WTC11 (cell line): Measurements from ENCODE around the gene CATSPERZ. TPM values are rescaled to one million over a fixed set of nuclear protein-coding genes. Genes with fewer than 3 reads are reported as not detected.

ENCODE experiments used
- ATAC-seq: fragments of 200-7000 bp; cut with Tn5 transposase; 2 replicates; pipeline ENCODE4 v1.10.0; 2021; ENCODE audit warnings: mild to moderate bottlenecking, moderate library complexity
- CTCF ChIA-PET: fragments of 300-600 bp; sonication (Branson Sonifier 250); formaldehyde crosslinking; loops from one replicate; lab custom pipeline; 2021; ENCODE audit warnings: antibody characterized with exemption; lab: Charles Lee
- POLR2A ChIA-PET: fragments of 350-600 bp; sonication (Branson Sonifier 250); formaldehyde crosslinking; loops from one replicate; lab custom pipeline; 2021; ENCODE audit warnings: antibody characterized with exemption; lab: Charles Lee
- DNase-seq: peaks from one replicate; pipeline ENCODE4 v3.0.0; 2021; ENCODE audit warnings: low spot score
- H3K27ac Mint-ChIP-seq: 2 replicates; pipeline ENCODE4 v1.8.0; 2021; ENCODE audit warnings: mixed read lengths
- H3K27me3 Mint-ChIP-seq: 2 replicates; pipeline ENCODE4 v1.8.0; 2021; ENCODE audit warnings: low read depth, mild to moderate bottlenecking, moderate library complexity, mixed read lengths
- H3K36me3 Mint-ChIP-seq: 2 replicates; pipeline ENCODE4 v1.8.0; 2021; ENCODE audit warnings: mixed read lengths
- H3K4me1 Mint-ChIP-seq: 2 replicates; pipeline ENCODE4 v1.8.0; 2022; ENCODE audit warnings: mixed read lengths
- H3K4me3 Mint-ChIP-seq: 2 replicates; pipeline ENCODE4 v1.8.0; 2021; ENCODE audit warnings: mild to moderate bottlenecking, moderate library complexity, mixed read lengths
- H3K9me3 Mint-ChIP-seq: 2 replicates; pipeline ENCODE4 v1.8.0; 2021; ENCODE audit warnings: mixed read lengths
- CTCF ChIP-seq: fragments of 200-600 bp; IDR thresholded peaks from 2 replicates; pipeline ENCODE4 v1.8.0; 2022; ENCODE audit warnings: antibody characterized with exemption
- ERG ChIP-seq: fragments of 250-450 bp; sonication (Bioruptor Pico); IDR thresholded peaks from 2 replicates; pipeline ENCODE4 v1.8.0; 2021; ENCODE audit warnings: mild to moderate bottlenecking
- GRHL2 ChIP-seq: fragments of 250-450 bp; sonication (Bioruptor Pico); IDR thresholded peaks from 2 replicates; pipeline ENCODE4 v1.8.0; 2022; ENCODE audit warnings: mild to moderate bottlenecking, moderate library complexity; ENCODE audit not compliant: insufficient replicate concordance, severe bottlenecking
- IRF1 ChIP-seq: sonication (generic); formaldehyde crosslinking; IDR thresholded peaks from 2 replicates; pipeline ENCODE4 v1.8.0; 2023; ENCODE audit warnings: missing genetic modification reagents
- JAZF1 ChIP-seq: fragments of 250-450 bp; sonication (Bioruptor Pico); IDR thresholded peaks from 2 replicates; pipeline ENCODE4 v1.9.0; 2021; ENCODE audit warnings: moderate library complexity, mild to moderate bottlenecking, inconsistent platforms
- JUN ChIP-seq: sonication (generic); formaldehyde crosslinking; IDR thresholded peaks from 2 replicates; pipeline ENCODE4 v1.8.0; 2023; ENCODE audit warnings: mild to moderate bottlenecking, missing genetic modification reagents
- MXD4 ChIP-seq: fragments of 250-450 bp; sonication (Bioruptor Pico); IDR thresholded peaks from 2 replicates; pipeline ENCODE4 v1.8.0; 2021; ENCODE audit warnings: mild to moderate bottlenecking, moderate library complexity, borderline replicate concordance
- NFYB ChIP-seq: sonication (generic); formaldehyde crosslinking; conservative IDR thresholded peaks from 2 replicates; pipeline ENCODE4 v1.8.0; 2022; ENCODE audit warnings: low read depth, missing genetic modification reagents
- NR1H2 ChIP-seq: sonication (generic); formaldehyde crosslinking; IDR thresholded peaks from 2 replicates; pipeline ENCODE4 v1.9.0; 2021; ENCODE audit warnings: mild to moderate bottlenecking, moderate library complexity, missing genetic modification reagents
- RELA ChIP-seq: sonication (generic); formaldehyde crosslinking; IDR thresholded peaks from 2 replicates; pipeline ENCODE4 v1.8.1; 2022; ENCODE audit warnings: missing genetic modification reagents, mild to moderate bottlenecking, borderline replicate concordance
- ZBTB43 ChIP-seq: sonication (generic); formaldehyde crosslinking; IDR thresholded peaks from 2 replicates; pipeline ENCODE4 v1.8.1; 2023; ENCODE audit warnings: mild to moderate bottlenecking, missing genetic modification reagents
- ZNF121 ChIP-seq: sonication (generic); formaldehyde crosslinking; IDR thresholded peaks from 2 replicates; pipeline ENCODE4 v1.8.0; 2023; ENCODE audit warnings: missing genetic modification reagents
- ZNF219 ChIP-seq: sonication (generic); formaldehyde crosslinking; IDR thresholded peaks from 2 replicates; pipeline ENCODE4 v1.8.0; 2023; ENCODE audit warnings: missing genetic modification reagents, mild to moderate bottlenecking, borderline replicate concordance
- ZNF263 ChIP-seq: sonication (generic); formaldehyde crosslinking; IDR thresholded peaks from 2 replicates; pipeline ENCODE4 v1.8.1; 2022; ENCODE audit warnings: low read depth, mild to moderate bottlenecking, moderate library complexity, missing genetic modification reagents
- total RNA-seq: library from RNA; stranded (reverse); gene quantifications from 3 replicates; pipeline ENCODE4 v1.2.3, GENCODE V29; 2021
- TF ChIP-seq, protein P1 (sequence below): sonication (generic); formaldehyde crosslinking; IDR thresholded peaks from 2 replicates; pipeline ENCODE4 v1.8.1; 2022; ENCODE audit warnings: low read depth, missing genetic modification reagents, borderline replicate concordance
- TF ChIP-seq, protein P2 (sequence below): sonication (generic); formaldehyde crosslinking; IDR thresholded peaks from 2 replicates; pipeline ENCODE4 v1.8.1; 2023; ENCODE audit warnings: mild to moderate bottlenecking, missing genetic modification reagents

The CATSPERZ gene
- total RNA-seq, 1 experiment from 2014 or later, result 2.5 TPM

GRCh38 chr11:64254326-64254725 lies 45.8 kb upstream of the CATSPERZ start:
- Mint-ChIP-seq H3K4me1 (peaks cover 25% of the 10 kb centered on the region), H3K4me3 (no peak overlapping the region; the same call in 1 of the 2 replicates), H3K36me3 (peaks cover 10% of the 10 kb centered on the region), H3K27ac (no peak overlapping the region), H3K27me3 (no peaks in the 10 kb centered on the region), H3K9me3 (no peaks in the 10 kb centered on the region)
- DNase-seq (no peak), ATAC-seq (no peak)
- CTCF ChIA-PET, result interaction anchor here (1.0 to 1.4 kb wide), 3 partner anchors 46 to 51 kb away, joined by 3 to 6 read pairs (median 4); partner anchors contain the start of gene ESRRA
- POLR2A ChIA-PET, result no interaction called here
- TF ChIP-seq NR1H2 (CRISPR knock-in tag) (no peak), NFYB (CRISPR knock-in tag) (no peak), ERG (CRISPR knock-in tag) (no peak)

DNA sequence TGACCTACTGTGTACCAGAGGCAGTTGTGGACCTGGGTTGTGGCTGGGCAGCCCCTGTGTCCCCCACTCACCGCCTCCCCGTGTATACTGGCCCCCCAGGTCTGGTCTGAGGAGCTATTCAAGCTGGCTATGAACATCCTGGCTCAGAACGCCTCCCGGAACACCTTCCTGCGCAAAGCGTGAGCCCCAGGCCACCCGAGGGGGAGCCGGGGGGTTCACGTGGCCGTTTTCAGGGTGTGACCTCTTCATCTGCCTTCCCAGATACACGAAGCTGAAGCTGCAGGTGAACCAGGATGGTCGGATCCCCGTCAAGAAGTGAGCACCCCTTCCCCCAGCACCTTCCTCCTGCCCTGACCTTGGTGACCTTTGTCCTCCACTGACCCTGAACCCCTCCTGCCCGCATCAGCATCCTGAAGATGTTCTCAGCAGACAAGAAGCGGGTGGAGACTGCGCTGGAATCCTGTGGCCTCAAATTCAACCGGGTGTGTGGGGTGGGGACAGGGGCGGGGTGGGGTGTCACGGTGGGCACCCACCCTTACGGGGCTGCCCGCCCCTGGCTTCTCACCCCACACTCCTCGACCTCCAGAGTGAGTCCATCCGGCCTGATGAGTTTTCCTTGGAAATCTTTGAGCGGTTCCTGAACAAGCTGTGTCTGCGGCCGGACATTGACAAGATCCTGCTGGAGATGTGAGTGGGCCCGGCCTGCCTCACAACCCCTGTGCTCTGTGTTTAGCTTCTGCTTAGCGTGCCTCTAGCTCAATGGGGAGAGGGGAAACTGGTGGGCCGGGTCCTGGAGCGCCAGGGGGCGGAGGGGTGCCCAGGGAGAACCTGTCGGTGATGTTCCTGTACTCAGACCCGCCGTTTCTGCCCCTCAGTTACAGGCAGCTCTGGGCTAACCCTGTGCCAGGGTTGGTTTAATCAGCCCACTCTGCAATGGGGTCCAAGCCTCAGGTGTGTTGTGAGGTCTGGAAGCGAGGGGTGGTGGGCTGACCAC lies 44.7 kb upstream of the CATSPERZ start:
- Mint-ChIP-seq H3K27ac (no peak overlapping the region), H3K9me3 (no peaks in the 10 kb centered on the region), H3K27me3 (no peaks in the 10 kb centered on the region), H3K36me3 (peaks cover 21% of the 10 kb centered on the region), H3K4me3 (no peak overlapping the region), H3K4me1 (peaks cover 16% of the 10 kb centered on the region)
- ChIA-PET POLR2A (interaction anchor here (1.7 kb wide), 1 partner anchor 14 kb away, joined by 5 read pairs; no protein-coding TSS in a partner anchor), CTCF (interaction anchor here (1.4 kb wide), 2 partner anchors 45 to 51 kb away, joined by 3 to 6 read pairs; no protein-coding TSS in a partner anchor)
- ATAC-seq (no peak), DNase-seq (no peak)
- TF ChIP-seq, protein P1, sequence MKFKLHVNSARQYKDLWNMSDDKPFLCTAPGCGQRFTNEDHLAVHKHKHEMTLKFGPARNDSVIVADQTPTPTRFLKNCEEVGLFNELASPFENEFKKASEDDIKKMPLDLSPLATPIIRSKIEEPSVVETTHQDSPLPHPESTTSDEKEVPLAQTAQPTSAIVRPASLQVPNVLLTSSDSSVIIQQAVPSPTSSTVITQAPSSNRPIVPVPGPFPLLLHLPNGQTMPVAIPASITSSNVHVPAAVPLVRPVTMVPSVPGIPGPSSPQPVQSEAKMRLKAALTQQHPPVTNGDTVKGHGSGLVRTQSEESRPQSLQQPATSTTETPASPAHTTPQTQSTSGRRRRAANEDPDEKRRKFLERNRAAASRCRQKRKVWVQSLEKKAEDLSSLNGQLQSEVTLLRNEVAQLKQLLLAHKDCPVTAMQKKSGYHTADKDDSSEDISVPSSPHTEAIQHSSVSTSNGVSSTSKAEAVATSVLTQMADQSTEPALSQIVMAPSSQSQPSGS (CRISPR knock-in tag), result no peak
- no peak for TF ChIP-seq CTCF
- TF ChIP-seq ZNF121, result no peak
- no peak for TF ChIP-seq JUN (CRISPR knock-in tag)

DNA sequence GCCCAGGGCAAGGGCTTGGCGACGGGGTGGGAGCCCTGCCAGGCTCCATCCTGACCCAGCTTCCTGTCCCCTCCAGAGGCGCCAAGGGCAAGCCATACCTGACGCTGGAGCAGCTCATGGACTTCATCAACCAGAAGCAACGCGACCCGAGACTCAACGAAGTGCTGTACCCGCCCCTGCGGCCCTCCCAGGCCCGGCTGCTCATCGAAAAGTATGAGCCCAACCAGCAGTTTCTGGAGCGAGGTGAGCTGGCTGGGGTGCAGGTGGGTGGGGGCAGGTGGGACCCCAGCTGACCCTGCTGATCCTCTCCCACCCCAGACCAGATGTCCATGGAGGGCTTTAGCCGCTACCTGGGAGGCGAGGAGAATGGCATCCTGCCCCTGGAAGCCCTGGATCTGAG lies 43.9 kb upstream of the CATSPERZ start:
- CTCF ChIA-PET, result no interaction called here
- TF ChIP-seq JAZF1 (no peak), GRHL2 (CRISPR knock-in tag) (no peak), MXD4 (no peak), RELA (CRISPR knock-in tag) (no peak), ZNF263 (CRISPR knock-in tag) (no peak), IRF1 (CRISPR knock-in tag) (no peak), ZNF219 (no peak), ZBTB43 (no peak), CTCF (no peak)
- TF ChIP-seq, protein P2, sequence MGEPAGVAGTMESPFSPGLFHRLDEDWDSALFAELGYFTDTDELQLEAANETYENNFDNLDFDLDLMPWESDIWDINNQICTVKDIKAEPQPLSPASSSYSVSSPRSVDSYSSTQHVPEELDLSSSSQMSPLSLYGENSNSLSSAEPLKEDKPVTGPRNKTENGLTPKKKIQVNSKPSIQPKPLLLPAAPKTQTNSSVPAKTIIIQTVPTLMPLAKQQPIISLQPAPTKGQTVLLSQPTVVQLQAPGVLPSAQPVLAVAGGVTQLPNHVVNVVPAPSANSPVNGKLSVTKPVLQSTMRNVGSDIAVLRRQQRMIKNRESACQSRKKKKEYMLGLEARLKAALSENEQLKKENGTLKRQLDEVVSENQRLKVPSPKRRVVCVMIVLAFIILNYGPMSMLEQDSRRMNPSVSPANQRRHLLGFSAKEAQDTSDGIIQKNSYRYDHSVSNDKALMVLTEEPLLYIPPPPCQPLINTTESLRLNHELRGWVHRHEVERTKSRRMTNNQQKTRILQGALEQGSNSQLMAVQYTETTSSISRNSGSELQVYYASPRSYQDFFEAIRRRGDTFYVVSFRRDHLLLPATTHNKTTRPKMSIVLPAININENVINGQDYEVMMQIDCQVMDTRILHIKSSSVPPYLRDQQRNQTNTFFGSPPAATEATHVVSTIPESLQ, result no peak
- TF ChIP-seq, protein P1 (CRISPR knock-in tag), result no peak

More for the DNA sequence above, 43.9 kb upstream of the CATSPERZ start:
- Mint-ChIP-seq H3K9me3 (no peaks in the 10 kb centered on the region), H3K27me3 (no peaks in the 10 kb centered on the region), H3K4me1 (peaks cover 13% of the 10 kb centered on the region), H3K4me3 (no peak overlapping the region), H3K27ac (no peak overlapping the region), H3K36me3 (peaks cover 21% of the 10 kb centered on the region)
- no peak for ATAC-seq
- POLR2A ChIA-PET, result interaction anchor here (1.7 kb wide), 1 partner anchor 13 kb away, joined by 5 read pairs; no protein-coding TSS in a partner anchor
- no peak for DNase-seq
